HK-2 (cell line): ENCODE measurements around the gene DSP.

Experiments
- DNase-seq: peaks from one replicate; pipeline ENCODE4 v3.0.0-alpha.2; 2018; ENCODE audit not compliant: unreplicated experiment

DSP gene

GRCh38 chr6:7591770-7592169, 50.3 kb downstream of the DSP start:
- no peak for DNase-seq

GRCh38 chr6:7593229-7593628, 51.8 kb downstream of the DSP start:
- DNase-seq: no peak

- DNase-seq: no peak
These were observed 53.2 kb downstream of the DSP start for GRCh38 chr6:7594579-7595125.

GRCh38 chr6:7604003-7604402, 62.5 kb downstream of the DSP start:
- no peak for DNase-seq

- DNase-seq: no peak
These were observed 63.0 kb downstream of the DSP start for GRCh38 chr6:7604506-7604905.

- DNase-seq: no peak
These were observed 74.3 kb downstream of the DSP start for GRCh38 chr6:7615611-7616383.

GRCh38 chr6:7617801-7618764, 76.6 kb downstream of the DSP start:
- DNase-seq: peak; percentile 17

GRCh38 chr6:7621761-7622160, 80.3 kb downstream of the DSP start:
- no peak for DNase-seq

GRCh38 chr6:7624796-7625710, 83.6 kb downstream of the DSP start:
- no peak for DNase-seq

- no peak for DNase-seq
These were observed 87.0 kb downstream of the DSP start for GRCh38 chr6:7628479-7628878.

GRCh38 chr6:7628909-7629308, 87.4 kb downstream of the DSP start:
- no peak for DNase-seq

- no peak for DNase-seq
These were observed 87.8 kb downstream of the DSP start for GRCh38 chr6:7629321-7629720.

- no peak for DNase-seq
These were observed 89.3 kb downstream of the DSP start for GRCh38 chr6:7630792-7631191.

- DNase-seq: no peak
These were observed 90.0 kb downstream of the DSP start for GRCh38 chr6:7631466-7631865.

- no peak for DNase-seq
These were observed 91.2 kb downstream of the DSP start for GRCh38 chr6:7632501-7633290.

GRCh38 chr6:7633361-7633760, 91.9 kb downstream of the DSP start:
- no peak for DNase-seq

- no peak for DNase-seq
These were observed 94.7 kb downstream of the DSP start for GRCh38 chr6:7636151-7636550.
